Measurements from ENCODE around the gene AIF1.

Gene AIF1

DNA sequence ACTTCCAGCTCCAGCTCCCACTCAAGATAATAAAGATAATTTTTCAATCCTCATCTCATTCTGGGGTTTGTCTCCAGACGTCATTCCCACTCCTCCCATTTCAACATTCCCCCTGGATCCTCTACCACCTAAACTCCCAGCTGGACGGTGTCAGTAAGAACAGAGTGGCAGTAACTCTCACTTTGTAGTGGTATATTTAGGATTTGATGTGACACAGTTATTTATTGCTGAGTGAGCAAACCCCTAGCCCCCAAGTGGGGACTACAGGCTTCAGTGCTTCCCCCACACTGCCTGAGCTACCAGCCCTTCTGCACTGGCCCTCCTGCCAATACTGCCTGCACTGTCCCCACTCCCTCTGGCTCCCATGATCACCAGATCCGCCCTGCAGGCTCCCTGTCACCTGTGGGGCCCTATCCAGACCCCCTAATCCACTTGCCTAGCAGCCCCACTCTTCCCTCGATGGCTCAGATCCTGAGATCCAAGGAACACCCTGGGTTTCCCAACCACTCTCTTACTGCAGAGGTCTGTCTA, 43.2 kb downstream of the AIF1 start:
- H3K9me3 ChIP-seq (ENCODE audit: control insufficient read depth in 1 of 2, low read length in 2 of 2), result no peaks in the 10 kb centered on the region
- H3K4me3 ChIP-seq (ENCODE audit: low read depth in 1 of 2, low read length in 2 of 2), result peak overlapping the region; percentile 30 to 88
- peak overlapping the region in 1 of 2 donors; percentile 40 for H3K9ac ChIP-seq (ENCODE audit: low read depth in 1 of 2, low read length in 2 of 2)
- peaks cover 64 to 68% of the 10 kb centered on the region in 2 donors for H3K4me1 ChIP-seq (ENCODE audit: control insufficient read depth in 1 of 2, insufficient read depth in 2 of 2, low read length in 2 of 2)
- peaks cover 12 to 26% of the 10 kb centered on the region in 2 donors for H3K36me3 ChIP-seq (ENCODE audit: control insufficient read depth in 1 of 2, insufficient read depth in 2 of 2, low read length in 2 of 2)
- H3K27me3 ChIP-seq (ENCODE audit: control insufficient read depth in 1 of 2, insufficient read depth in 2 of 2, low read length in 2 of 2), result no peaks in the 10 kb centered on the region
- H3K27ac ChIP-seq (ENCODE audit: low read depth, low read length), result no peak overlapping the region

DNA sequence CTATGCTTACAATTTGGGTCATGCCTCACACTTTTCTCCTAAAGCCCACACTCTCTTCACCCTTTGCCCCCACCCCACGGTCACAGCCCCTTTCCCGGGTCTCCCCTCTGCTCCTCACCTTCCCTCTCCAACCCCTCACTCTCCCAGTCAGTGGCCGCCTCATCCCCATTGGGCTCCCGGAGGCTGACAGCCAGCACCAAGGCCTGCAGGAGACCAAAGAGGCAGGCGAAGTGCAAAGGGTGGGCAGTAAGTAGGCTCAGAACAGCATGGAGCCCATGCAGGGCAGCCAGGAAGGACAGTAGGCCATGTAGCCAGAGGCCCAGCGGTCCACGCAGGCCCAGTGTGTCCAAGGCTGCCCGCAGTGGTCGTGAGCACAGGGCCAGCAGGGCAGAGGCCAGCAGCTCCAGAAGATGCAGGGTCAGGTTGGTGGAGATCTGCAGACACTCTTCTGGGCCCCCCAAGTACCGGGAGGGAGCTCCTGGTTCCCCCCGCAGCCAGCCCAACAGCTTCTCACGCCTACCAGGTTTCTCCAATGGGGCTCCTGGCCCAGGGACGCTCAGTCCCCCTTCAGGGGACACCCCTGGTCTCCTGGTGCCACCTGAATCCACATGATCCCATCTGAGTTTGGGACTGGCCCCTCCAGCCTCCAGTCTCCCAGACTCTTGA, 44.1 kb downstream of the AIF1 start:
- Histone ChIP-seq H3K4me1 (ENCODE audit: control insufficient read depth in 1 of 2, insufficient read depth in 2 of 2, low read length in 2 of 2) (peaks cover 69 to 77% of the 10 kb centered on the region in 2 donors), H3K9ac (ENCODE audit: low read depth in 1 of 2, low read length in 2 of 2) (peak overlapping the region; percentile 83 to 96), H3K36me3 (ENCODE audit: control insufficient read depth in 1 of 2, insufficient read depth in 2 of 2, low read length in 2 of 2) (peaks cover 12 to 26% of the 10 kb centered on the region in 2 donors)

DNA sequence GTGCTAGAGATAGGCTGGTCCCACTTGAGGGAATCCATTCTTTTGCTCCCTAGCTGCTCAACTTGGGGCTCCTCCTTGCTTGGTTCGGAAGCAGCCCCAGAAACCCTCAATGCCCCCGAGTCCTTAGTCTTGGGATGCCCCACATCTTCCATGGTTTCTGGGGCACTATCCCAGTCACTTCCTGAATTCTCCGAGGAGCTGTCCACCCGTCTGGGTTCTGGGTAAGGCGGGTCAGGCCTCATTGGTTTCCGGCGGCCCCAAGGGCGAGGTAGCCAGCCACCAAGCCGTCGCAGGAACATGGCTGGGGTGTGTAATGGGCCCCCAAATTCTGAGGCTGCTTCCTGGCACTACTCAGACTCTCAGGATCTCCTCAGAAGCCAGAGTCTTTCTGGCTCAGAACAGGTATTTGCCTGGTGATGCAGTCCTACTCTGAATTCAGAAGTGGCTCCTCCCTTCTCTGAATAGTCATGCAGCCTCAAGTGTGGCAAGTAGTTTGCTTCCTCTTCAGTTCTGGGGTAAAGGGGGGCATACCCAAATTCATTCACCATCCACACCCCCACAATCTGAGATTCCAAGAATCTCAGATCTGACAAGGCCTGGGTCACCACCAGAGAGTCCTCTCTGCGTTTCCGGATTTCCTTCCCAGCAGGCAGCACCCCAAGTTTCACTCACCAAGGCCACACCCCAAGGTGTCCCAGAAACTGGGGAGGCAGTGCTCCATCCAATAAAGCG, 44.8 kb downstream of the AIF1 start:
- Histone ChIP-seq H3K4me3 (ENCODE audit: low read depth in 1 of 2, low read length in 2 of 2) (peak overlapping the region; percentile 88 to 97), H3K27me3 (ENCODE audit: control insufficient read depth in 1 of 2, insufficient read depth in 2 of 2, low read length in 2 of 2) (no peaks in the 10 kb centered on the region), H3K9me3 (ENCODE audit: control insufficient read depth in 1 of 2, low read length in 2 of 2) (no peaks in the 10 kb centered on the region), H3K9ac (ENCODE audit: low read depth in 1 of 2, low read length in 2 of 2) (peak overlapping the region; percentile 83 to 96), H3K4me1 (ENCODE audit: control insufficient read depth in 1 of 2, insufficient read depth in 2 of 2, low read length in 2 of 2) (peaks cover 71 to 79% of the 10 kb centered on the region in 2 donors), H3K27ac (ENCODE audit: low read depth, low read length) (peak overlapping the region; percentile 86), H3K36me3 (ENCODE audit: control insufficient read depth in 1 of 2, insufficient read depth in 2 of 2, low read length in 2 of 2) (peaks cover 12 to 26% of the 10 kb centered on the region in 2 donors)

More for the DNA sequence above, 44.1 kb downstream of the AIF1 start:
- Histone ChIP-seq H3K27ac (ENCODE audit: low read depth, low read length) (no peak overlapping the region), H3K9me3 (ENCODE audit: control insufficient read depth in 1 of 2, low read length in 2 of 2) (no peaks in the 10 kb centered on the region), H3K4me3 (ENCODE audit: low read depth in 1 of 2, low read length in 2 of 2) (peak overlapping the region; percentile 88 to 97), H3K27me3 (ENCODE audit: control insufficient read depth in 1 of 2, insufficient read depth in 2 of 2, low read length in 2 of 2) (no peaks in the 10 kb centered on the region)

DNA sequence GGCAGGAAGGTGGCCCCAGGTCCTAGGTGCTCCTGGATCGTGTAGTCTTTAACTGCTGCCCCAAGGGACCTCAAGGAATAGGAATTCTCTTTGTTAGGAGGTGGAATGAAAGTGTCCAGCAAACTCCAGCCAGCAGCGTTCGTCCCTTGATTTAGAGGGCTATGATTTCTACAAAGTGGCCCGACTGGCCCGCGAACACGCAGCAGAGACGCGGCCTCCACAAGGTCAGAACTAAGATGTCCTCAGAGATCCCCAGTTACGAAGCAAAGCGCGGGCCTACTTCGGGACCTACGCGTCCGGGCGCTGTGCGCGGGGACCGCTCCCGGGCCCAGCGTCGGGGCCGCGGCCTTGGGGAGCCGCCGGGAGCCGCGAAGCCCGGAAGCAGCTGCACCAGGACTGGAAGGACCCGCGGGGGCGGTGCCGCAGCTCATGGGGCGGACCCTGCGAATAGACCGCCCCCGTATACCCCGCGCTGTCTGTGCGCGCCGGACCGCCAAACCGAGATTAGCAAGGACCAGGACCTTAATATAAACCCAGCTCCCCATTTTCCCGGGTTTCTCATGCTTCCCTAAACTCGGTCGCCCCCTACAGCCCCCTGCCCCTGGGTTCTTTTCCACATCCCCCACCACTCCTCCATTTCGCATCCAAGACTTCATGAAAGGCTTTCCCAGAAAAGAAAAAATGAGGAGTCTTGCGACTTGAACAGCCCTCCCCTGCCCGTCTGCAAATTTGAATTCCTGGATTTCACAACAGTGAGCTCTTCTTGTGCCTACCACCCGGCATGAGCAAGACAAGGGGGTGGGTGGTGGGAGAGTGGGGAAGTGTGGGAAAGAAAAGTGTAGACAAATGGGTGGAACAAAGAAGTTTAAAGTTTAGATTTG, 45.6 kb downstream of the AIF1 start, which contains the start of gene C6orf47:
Gene C6orf47 (minus strand): TSS at position 398 of the 881 bp plus-strand sequence. CDS start 831 bp downstream, outside the sequence.
- no peaks in the 10 kb centered on the region for H3K9me3 ChIP-seq (ENCODE audit: control insufficient read depth in 1 of 2, low read length in 2 of 2)
- peak within 1 kb of the TSS; percentile 83 to 96 for H3K9ac ChIP-seq (ENCODE audit: low read depth in 1 of 2, low read length in 2 of 2)
- H3K36me3 ChIP-seq (ENCODE audit: control insufficient read depth in 1 of 2, insufficient read depth in 2 of 2, low read length in 2 of 2), result peaks cover 12 to 18% of the 10 kb centered on the region in 2 donors
- H3K27me3 ChIP-seq (ENCODE audit: control insufficient read depth in 1 of 2, insufficient read depth in 2 of 2, low read length in 2 of 2), result no peaks in the 10 kb centered on the region
- peaks cover 65 to 71% of the 10 kb centered on the region in 2 donors for H3K4me1 ChIP-seq (ENCODE audit: control insufficient read depth in 1 of 2, insufficient read depth in 2 of 2, low read length in 2 of 2)
- peak within 1 kb of the TSS; percentile 88 to 97 for H3K4me3 ChIP-seq (ENCODE audit: low read depth in 1 of 2, low read length in 2 of 2)
- peak within 1 kb of the TSS; percentile 86 for H3K27ac ChIP-seq (ENCODE audit: low read depth, low read length)

DNA sequence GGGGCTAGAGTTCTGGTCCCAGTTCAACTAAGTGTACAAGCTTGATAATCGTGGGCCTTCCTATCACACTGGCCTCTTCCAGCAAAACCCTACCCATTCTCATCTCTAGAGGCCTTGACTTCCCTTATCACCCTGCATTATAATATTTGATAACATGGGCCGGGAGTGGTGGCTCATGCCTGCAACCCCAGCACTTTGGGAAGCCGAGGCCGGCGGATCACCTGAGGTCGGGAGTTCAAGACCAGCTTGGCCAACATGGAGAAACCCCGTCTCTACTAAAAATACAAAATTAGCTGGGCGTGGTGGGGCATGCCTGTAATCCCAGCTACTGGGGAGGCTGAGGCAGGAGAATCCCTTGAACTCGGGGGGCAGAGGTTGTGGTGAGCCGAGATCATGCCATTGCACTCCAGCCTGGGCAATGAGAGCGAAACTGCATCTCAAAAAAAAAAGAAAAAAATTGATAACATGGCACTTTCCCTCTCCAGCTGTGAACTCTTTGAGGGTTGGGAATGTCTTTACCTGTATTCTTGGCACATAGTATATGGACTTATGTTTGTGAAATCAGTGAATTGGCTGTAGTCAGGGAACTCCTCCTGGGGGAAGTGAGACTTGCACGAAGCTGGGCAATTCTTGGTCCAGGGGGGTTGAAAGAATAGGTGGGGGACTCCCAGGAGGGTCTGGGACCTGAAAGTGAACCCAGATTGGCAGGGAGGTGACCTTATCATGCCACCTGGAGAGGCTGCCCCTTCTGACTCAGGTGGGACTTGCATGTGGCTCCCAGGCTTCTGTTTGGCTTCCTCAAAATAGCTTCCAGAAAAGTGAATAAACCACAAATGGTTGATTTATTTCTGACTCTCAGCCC, 46.5 kb downstream of the AIF1 start:
- Histone ChIP-seq H3K9ac (ENCODE audit: low read depth in 1 of 2, low read length in 2 of 2) (peak overlapping the region; percentile 83 to 96), H3K4me1 (ENCODE audit: control insufficient read depth in 1 of 2, insufficient read depth in 2 of 2, low read length in 2 of 2) (peaks cover 59 to 66% of the 10 kb centered on the region in 2 donors), H3K9me3 (ENCODE audit: control insufficient read depth in 1 of 2, low read length in 2 of 2) (no peaks in the 10 kb centered on the region), H3K27ac (ENCODE audit: low read depth, low read length) (no peak overlapping the region), H3K27me3 (ENCODE audit: control insufficient read depth in 1 of 2, insufficient read depth in 2 of 2, low read length in 2 of 2) (no peaks in the 10 kb centered on the region), H3K4me3 (ENCODE audit: low read depth in 1 of 2, low read length in 2 of 2) (peak overlapping the region; percentile 88 to 97), H3K36me3 (ENCODE audit: control insufficient read depth in 1 of 2, insufficient read depth in 2 of 2, low read length in 2 of 2) (peaks cover 12 to 18% of the 10 kb centered on the region in 2 donors)

DNA sequence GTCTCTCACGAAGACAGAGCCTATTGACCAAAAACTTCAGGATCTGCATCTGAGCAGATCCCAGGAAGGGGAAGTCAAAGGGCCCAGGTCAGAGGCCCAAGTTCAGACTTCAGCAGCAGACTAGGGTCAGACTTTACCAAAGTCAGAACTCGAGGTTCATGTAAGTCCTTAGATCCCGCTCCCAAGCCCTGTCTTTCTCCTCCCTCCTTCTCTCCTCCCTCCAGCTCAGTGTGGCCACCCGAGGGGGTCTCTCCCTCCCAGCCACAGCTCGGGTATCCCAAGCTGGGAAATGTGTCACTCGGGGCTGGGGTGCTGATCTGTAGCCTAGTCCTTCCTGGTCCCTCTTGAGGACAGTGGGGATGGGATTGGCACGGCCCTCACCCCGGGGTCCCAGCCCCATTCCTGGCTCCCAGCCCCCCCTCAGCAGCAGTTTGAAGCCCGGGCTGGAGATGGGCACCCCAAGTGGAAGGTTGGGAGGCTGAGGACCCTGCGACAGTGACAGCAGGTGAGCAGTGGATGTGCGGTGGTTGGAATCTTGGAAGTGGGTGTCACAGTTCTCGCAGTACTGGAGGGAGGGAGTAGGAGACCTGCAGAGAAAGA, 47.2 kb downstream of the AIF1 start:
- peaks cover 63 to 72% of the 10 kb centered on the region in 2 donors for H3K4me1 ChIP-seq (ENCODE audit: control insufficient read depth in 1 of 2, insufficient read depth in 2 of 2, low read length in 2 of 2)

DNA sequence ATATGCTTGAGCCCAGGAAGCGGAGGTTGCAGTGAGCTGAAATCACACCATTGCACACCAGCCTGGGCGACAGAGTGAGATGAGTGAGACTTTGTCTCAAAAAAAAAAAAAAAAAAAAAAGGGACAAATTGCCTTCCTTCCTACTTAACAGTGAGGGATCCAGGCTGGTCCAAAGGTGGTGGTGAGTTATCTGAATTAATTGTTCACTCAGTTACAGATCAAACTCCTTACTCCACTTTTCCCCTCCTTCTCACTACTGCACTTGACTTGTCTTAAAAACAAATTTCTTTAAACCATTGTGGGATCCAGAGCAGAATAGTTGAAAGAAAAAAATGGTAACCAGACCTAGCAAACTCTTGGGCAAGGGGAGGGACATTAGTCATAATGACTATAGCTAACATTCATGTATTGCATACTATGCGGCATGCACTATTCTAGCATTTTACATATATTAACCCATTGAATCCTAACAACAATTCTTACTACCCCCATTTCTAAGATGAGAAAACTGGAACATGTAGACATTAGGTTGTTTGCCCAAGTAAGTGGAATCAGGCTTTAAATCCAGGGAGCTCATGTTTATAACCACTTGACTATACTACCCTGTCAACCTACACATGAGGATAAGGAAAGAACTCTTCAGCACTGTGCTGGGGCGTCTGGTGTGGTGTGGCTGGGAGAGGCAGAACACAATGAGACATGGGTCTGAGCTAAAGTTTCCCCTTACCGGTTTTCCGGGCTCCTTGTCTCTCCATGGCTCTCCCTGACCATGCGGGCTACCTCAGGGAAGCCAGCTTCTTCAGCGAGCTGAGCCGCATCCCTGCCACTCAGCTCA, 48.3 kb downstream of the AIF1 start:
- peaks cover 52 to 75% of the 10 kb centered on the region in 2 donors for H3K4me1 ChIP-seq (ENCODE audit: control insufficient read depth in 1 of 2, insufficient read depth in 2 of 2, low read length in 2 of 2)
- H3K27me3 ChIP-seq (ENCODE audit: control insufficient read depth in 1 of 2, insufficient read depth in 2 of 2, low read length in 2 of 2), result no peaks in the 10 kb centered on the region
- peak overlapping the region; percentile 97 for H3K27ac ChIP-seq (ENCODE audit: low read depth, low read length)
- peaks cover 16 to 19% of the 10 kb centered on the region in 2 donors for H3K36me3 ChIP-seq (ENCODE audit: control insufficient read depth in 1 of 2, insufficient read depth in 2 of 2, low read length in 2 of 2)
- peak overlapping the region; percentile 89 to 92 for H3K4me3 ChIP-seq (ENCODE audit: low read depth in 1 of 2, low read length in 2 of 2)
- H3K9ac ChIP-seq (ENCODE audit: low read depth in 1 of 2, low read length in 2 of 2), result peak overlapping the region; percentile 80 to 94
- H3K9me3 ChIP-seq (ENCODE audit: control insufficient read depth in 1 of 2, low read length in 2 of 2), result no peaks in the 10 kb centered on the region

More for the DNA sequence above, 47.2 kb downstream of the AIF1 start:
- no peaks in the 10 kb centered on the region for H3K27me3 ChIP-seq (ENCODE audit: control insufficient read depth in 1 of 2, insufficient read depth in 2 of 2, low read length in 2 of 2)
- H3K27ac ChIP-seq (ENCODE audit: low read depth, low read length), result no peak overlapping the region
- H3K4me3 ChIP-seq (ENCODE audit: low read depth in 1 of 2, low read length in 2 of 2), result peak overlapping the region; percentile 35 to 89
- H3K36me3 ChIP-seq (ENCODE audit: control insufficient read depth in 1 of 2, insufficient read depth in 2 of 2, low read length in 2 of 2), result peaks cover 10 to 16% of the 10 kb centered on the region in 2 donors
- no peaks in the 10 kb centered on the region for H3K9me3 ChIP-seq (ENCODE audit: control insufficient read depth in 1 of 2, low read length in 2 of 2)
- H3K9ac ChIP-seq (ENCODE audit: low read depth in 1 of 2, low read length in 2 of 2), result peak overlapping the region in 1 of 2 donors; percentile 1

DNA sequence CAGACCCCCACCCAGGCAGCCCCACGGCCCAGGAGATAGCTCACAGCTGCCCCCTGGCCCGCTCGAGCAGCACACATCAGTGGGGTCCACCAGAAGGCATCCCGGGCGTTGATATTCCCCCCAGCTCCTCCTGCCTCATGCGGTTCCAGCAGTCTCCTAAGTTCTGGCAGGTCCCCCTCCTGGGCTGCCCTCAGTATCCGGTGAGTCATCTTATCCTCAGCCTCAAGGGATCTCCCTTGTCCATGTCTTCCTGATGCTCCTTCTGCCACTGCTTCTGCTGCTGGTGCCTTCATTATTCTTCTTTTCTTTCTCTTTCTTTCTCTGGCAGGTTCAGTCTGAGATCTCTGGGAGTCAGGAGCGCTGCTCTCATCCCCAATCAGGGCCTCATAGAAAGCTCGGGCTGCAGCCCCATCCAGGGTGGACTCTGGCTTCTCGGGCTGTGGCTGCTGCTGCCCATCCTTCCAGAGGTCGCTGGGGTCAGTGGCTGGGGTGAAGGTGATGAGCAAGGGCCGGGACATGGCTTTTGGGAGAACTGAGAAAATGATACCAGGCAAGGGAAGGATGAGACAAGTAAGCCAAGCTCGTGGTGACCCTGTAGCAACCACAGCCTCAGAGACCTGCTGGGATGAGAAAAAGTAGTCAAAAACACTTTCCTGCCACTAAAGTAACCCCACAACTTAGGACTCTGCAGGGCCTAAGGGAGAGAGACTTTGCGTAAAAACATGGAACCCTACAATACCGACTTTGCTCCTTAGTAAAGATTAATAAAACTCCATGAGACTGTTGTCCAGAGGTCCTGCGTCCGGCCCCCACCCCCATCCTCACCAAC, 49.1 kb downstream of the AIF1 start:
- H3K27me3 ChIP-seq (ENCODE audit: control insufficient read depth in 1 of 2, insufficient read depth in 2 of 2, low read length in 2 of 2), result no peaks in the 10 kb centered on the region
- peak overlapping the region; percentile 80 to 94 for H3K9ac ChIP-seq (ENCODE audit: low read depth in 1 of 2, low read length in 2 of 2)
- peak overlapping the region; percentile 89 to 92 for H3K4me3 ChIP-seq (ENCODE audit: low read depth in 1 of 2, low read length in 2 of 2)
- peaks cover 43 to 66% of the 10 kb centered on the region in 2 donors for H3K4me1 ChIP-seq (ENCODE audit: control insufficient read depth in 1 of 2, insufficient read depth in 2 of 2, low read length in 2 of 2)
- peaks cover 24 to 27% of the 10 kb centered on the region in 2 donors for H3K36me3 ChIP-seq (ENCODE audit: control insufficient read depth in 1 of 2, insufficient read depth in 2 of 2, low read length in 2 of 2)
- peak overlapping the region; percentile 97 for H3K27ac ChIP-seq (ENCODE audit: low read depth, low read length)
- no peaks in the 10 kb centered on the region for H3K9me3 ChIP-seq (ENCODE audit: control insufficient read depth in 1 of 2, low read length in 2 of 2)
